Naive B cell (primary cell): ENCODE results near the gene BICC1. TPM values are rescaled to one million over a fixed set of nuclear protein-coding genes. Genes with fewer than 3 reads are reported as not detected.

Experiments
- ATAC-seq, 2 donors: fragments of 150-1000 bp; cut with Tn5 transposase; 2 replicates each; pipeline ENCODE4 v1.10.0; 2021; ENCODE audit warnings: low read depth in 2 of 2, mild to moderate bottlenecking in 2 of 2, moderate library complexity in 2 of 2
- DNase-seq: peaks from one replicate; pipeline ENCODE4 v3.0.0; 2022
- H3K27ac Mint-ChIP-seq, 6 donors: one replicate each; pipeline ENCODE4 v1.8.0; 2020 to 2022; ENCODE audit warnings: mild to moderate bottlenecking in 6 of 6, mixed read lengths in 6 of 6, moderate library complexity in 5 of 6, inconsistent platforms in 2 of 6
- H3K27me3 Mint-ChIP-seq, 3 donors: one replicate each; pipeline ENCODE4 v1.8.0; 2021 to 2022; ENCODE audit warnings: mixed read lengths in 3 of 3, mild to moderate bottlenecking in 1 of 3
- H3K36me3 Mint-ChIP-seq, 2 donors: one replicate each; pipeline ENCODE4 v1.8.0; 2020 to 2022; ENCODE audit warnings: mixed read lengths in 2 of 2, inconsistent platforms in 1 of 2, mild to moderate bottlenecking in 1 of 2
- H3K4me1 Mint-ChIP-seq, 3 donors: one replicate each; pipeline ENCODE4 v1.8.0; 2020 to 2022; ENCODE audit warnings: mixed read lengths in 3 of 3, inconsistent platforms in 1 of 3, mild to moderate bottlenecking in 1 of 3, moderate library complexity in 1 of 3
- H3K4me3 Mint-ChIP-seq, 8 donors: one replicate each; pipeline ENCODE4 v1.8.0; 2020 to 2022; ENCODE audit warnings: mild to moderate bottlenecking in 8 of 8, mixed read lengths in 8 of 8, moderate library complexity in 8 of 8, inconsistent platforms in 2 of 8
- H3K9me3 Mint-ChIP-seq, 7 donors: one replicate each; pipeline ENCODE4 v1.8.0; 2020 to 2022; ENCODE audit warnings: mixed read lengths in 7 of 7, mild to moderate bottlenecking in 5 of 7, inconsistent platforms in 2 of 7, moderate library complexity in 1 of 7
- polyA plus RNA-seq, 6 donors: library from polyadenylated mRNA; unstranded; fragments of 300-500 nt; fragmentation: Illumina TruSeq; gene quantifications; one replicate each; pipeline ENCODE4 v1.2.3, GENCODE V29; 2021; ENCODE audit warnings: low read depth in 6 of 6

The BICC1 gene
- polyA plus RNA-seq, 6 donors from 2014 or later = not detected

GRCh38 chr10:58557714-58558113, 45.0 kb downstream of the BICC1 start:
- Mint-ChIP-seq H3K27me3 (no peaks in the 10 kb centered on the region), H3K36me3 (peaks cover 11 to 15% of the 10 kb centered on the region in 2 donors), H3K9me3 (peaks cover 20 to 59% (median 28%) of the 10 kb centered on the region in 7 donors), H3K4me1 (no peaks in the 10 kb centered on the region), H3K4me3 (no peak overlapping the region), H3K27ac (no peak overlapping the region)
- no peak for DNase-seq
- ATAC-seq = no peak

GRCh38 chr10:58560068-58560467, 47.4 kb downstream of the BICC1 start:
- DNase-seq (no peak), ATAC-seq (no peak)
- no peaks in the 10 kb centered on the region for H3K4me1 Mint-ChIP-seq
- H3K27me3 Mint-ChIP-seq = no peaks in the 10 kb centered on the region
- no peak overlapping the region for H3K27ac Mint-ChIP-seq
- peaks cover 23 to 62% (median 30%) of the 10 kb centered on the region in 7 donors for H3K9me3 Mint-ChIP-seq
- H3K4me3 Mint-ChIP-seq = peak overlapping the region in 1 of 8 donors; percentile 0
- peaks cover 12 to 18% of the 10 kb centered on the region in 2 donors for H3K36me3 Mint-ChIP-seq

- H3K9me3 Mint-ChIP-seq = peaks cover 16 to 34% (median 23%) of the 10 kb centered on the region in 7 donors
- H3K27ac Mint-ChIP-seq = no peak overlapping the region
- H3K4me1 Mint-ChIP-seq = no peaks in the 10 kb centered on the region
- H3K36me3 Mint-ChIP-seq = peaks cover 5 to 18% of the 10 kb centered on the region in 2 donors
- H3K4me3 Mint-ChIP-seq = no peak overlapping the region
- H3K27me3 Mint-ChIP-seq = peaks cover 0 to 4% (median 0%) of the 10 kb centered on the region in 3 donors
- DNase-seq (no peak), ATAC-seq (no peak)
These were observed 52.6 kb downstream of the BICC1 start for GRCh38 chr10:58565271-58565670.

- H3K4me3 Mint-ChIP-seq = no peak overlapping the region
- H3K36me3 Mint-ChIP-seq = peaks cover 1 to 4% of the 10 kb centered on the region in 2 donors
- no peak overlapping the region for H3K27ac Mint-ChIP-seq
- DNase-seq (no peak), ATAC-seq (no peak)
- H3K4me1 Mint-ChIP-seq = no peaks in the 10 kb centered on the region
- H3K9me3 Mint-ChIP-seq = peaks cover 3 to 17% (median 13%) of the 10 kb centered on the region in 7 donors
- peaks cover 0 to 4% (median 0%) of the 10 kb centered on the region in 3 donors for H3K27me3 Mint-ChIP-seq
These were observed 55.0 kb downstream of the BICC1 start for GRCh38 chr10:58567652-58568051.

- Mint-ChIP-seq H3K36me3 (no peaks in the 10 kb centered on the region), H3K27ac (no peak overlapping the region), H3K4me3 (no peak overlapping the region), H3K4me1 (no peaks in the 10 kb centered on the region), H3K27me3 (peaks cover 0 to 4% (median 0%) of the 10 kb centered on the region in 3 donors), H3K9me3 (peaks cover 0 to 17% (median 10%) of the 10 kb centered on the region in 7 donors)
- DNase-seq (no peak), ATAC-seq (no peak)
These were observed 55.8 kb downstream of the BICC1 start for GRCh38 chr10:58568428-58568935.

- ATAC-seq = no peak
- Mint-ChIP-seq H3K9me3 (peaks cover 0 to 17% (median 8%) of the 10 kb centered on the region in 7 donors), H3K4me3 (no peak overlapping the region), H3K27ac (no peak overlapping the region), H3K27me3 (peaks cover 0 to 4% (median 0%) of the 10 kb centered on the region in 3 donors), H3K4me1 (no peaks in the 10 kb centered on the region), H3K36me3 (no peaks in the 10 kb centered on the region)
- DNase-seq = no peak
These were observed 57.6 kb downstream of the BICC1 start for GRCh38 chr10:58570307-58570723.

- H3K36me3 Mint-ChIP-seq = no peaks in the 10 kb centered on the region
- H3K27ac Mint-ChIP-seq = no peak overlapping the region
- H3K4me1 Mint-ChIP-seq = no peaks in the 10 kb centered on the region
- DNase-seq (no peak), ATAC-seq (no peak)
- peaks cover 0 to 4% (median 0%) of the 10 kb centered on the region in 3 donors for H3K27me3 Mint-ChIP-seq
- H3K4me3 Mint-ChIP-seq = no peak overlapping the region
- H3K9me3 Mint-ChIP-seq = peaks cover 0 to 17% (median 8%) of the 10 kb centered on the region in 7 donors
These were observed 58.3 kb downstream of the BICC1 start for GRCh38 chr10:58570979-58571378.

GRCh38 chr10:58573144-58573543, 60.5 kb downstream of the BICC1 start:
- ATAC-seq = no peak
- no peak overlapping the region for H3K4me3 Mint-ChIP-seq
- peaks cover 0 to 1% (median 0%) of the 10 kb centered on the region in 3 donors for H3K27me3 Mint-ChIP-seq

GRCh38 chr10:58574058-58574457, 61.4 kb downstream of the BICC1 start:
- Mint-ChIP-seq H3K27me3 (no peaks in the 10 kb centered on the region), H3K4me3 (no peak overlapping the region), H3K27ac (no peak overlapping the region), H3K9me3 (peaks cover 0 to 17% (median 8%) of the 10 kb centered on the region in 7 donors), H3K36me3 (no peaks in the 10 kb centered on the region), H3K4me1 (no peaks in the 10 kb centered on the region)
- no peak for DNase-seq
- no peak for ATAC-seq

More at GRCh38 chr10:58573144-58573543, 60.5 kb downstream of the BICC1 start:
- no peak for DNase-seq
- Mint-ChIP-seq H3K9me3 (peaks cover 0 to 17% (median 8%) of the 10 kb centered on the region in 7 donors), H3K27ac (no peak overlapping the region), H3K36me3 (no peaks in the 10 kb centered on the region), H3K4me1 (no peaks in the 10 kb centered on the region)

GRCh38 chr10:58575491-58575890, 62.8 kb downstream of the BICC1 start:
- no peaks in the 10 kb centered on the region for H3K4me1 Mint-ChIP-seq
- H3K9me3 Mint-ChIP-seq = peaks cover 0 to 14% (median 2%) of the 10 kb centered on the region in 7 donors
- DNase-seq = no peak
- H3K27me3 Mint-ChIP-seq = no peaks in the 10 kb centered on the region
- H3K36me3 Mint-ChIP-seq = no peaks in the 10 kb centered on the region
- no peak overlapping the region for H3K27ac Mint-ChIP-seq
- no peak overlapping the region for H3K4me3 Mint-ChIP-seq
- no peak for ATAC-seq

GRCh38 chr10:58576751-58577436, 64.2 kb downstream of the BICC1 start:
- Mint-ChIP-seq H3K27me3 (no peaks in the 10 kb centered on the region), H3K27ac (peak overlapping the region in 1 of 6 donors; percentile 8), H3K36me3 (no peaks in the 10 kb centered on the region), H3K4me3 (peak overlapping the region in 1 of 8 donors; percentile 21), H3K9me3 (peaks cover 0 to 8% (median 0%) of the 10 kb centered on the region in 7 donors), H3K4me1 (no peaks in the 10 kb centered on the region)
- DNase-seq (no peak), ATAC-seq (no peak)

GRCh38 chr10:58577437-58577777, 64.7 kb downstream of the BICC1 start:
- no peak for DNase-seq
- peaks cover 0 to 3% (median 0%) of the 10 kb centered on the region in 7 donors for H3K9me3 Mint-ChIP-seq
- H3K4me3 Mint-ChIP-seq = no peak overlapping the region
- no peaks in the 10 kb centered on the region for H3K27me3 Mint-ChIP-seq
- H3K4me1 Mint-ChIP-seq = no peaks in the 10 kb centered on the region
- H3K36me3 Mint-ChIP-seq = no peaks in the 10 kb centered on the region
- H3K27ac Mint-ChIP-seq = no peak overlapping the region
- no peak for ATAC-seq

GRCh38 chr10:58578366-58578765, 65.7 kb downstream of the BICC1 start:
- no peak overlapping the region for H3K27ac Mint-ChIP-seq
- DNase-seq = no peak
- no peaks in the 10 kb centered on the region for H3K36me3 Mint-ChIP-seq
- H3K9me3 Mint-ChIP-seq = peaks cover 0 to 2% (median under 1%) of the 10 kb centered on the region in 7 donors
- no peak for ATAC-seq
- H3K27me3 Mint-ChIP-seq = peaks cover 0 to 4% (median under 1%) of the 10 kb centered on the region in 3 donors
- H3K4me3 Mint-ChIP-seq = no peak overlapping the region
- H3K4me1 Mint-ChIP-seq = no peaks in the 10 kb centered on the region

GRCh38 chr10:58579011-58579655, 66.5 kb downstream of the BICC1 start:
- ATAC-seq = no peak
- Mint-ChIP-seq H3K36me3 (no peaks in the 10 kb centered on the region), H3K27ac (no peak overlapping the region), H3K4me1 (no peaks in the 10 kb centered on the region), H3K27me3 (peaks cover 0 to 5% (median 4%) of the 10 kb centered on the region in 3 donors), H3K4me3 (no peak overlapping the region), H3K9me3 (peaks cover 0 to 4% (median 3%) of the 10 kb centered on the region in 7 donors)
- no peak for DNase-seq
